Fibroblast of lung (primary cell): ENCODE results near the gene PSME4. TPM values are rescaled to one million over a fixed set of nuclear protein-coding genes. Genes with fewer than 3 reads are reported as not detected.

Experiments
- DNase-seq, 2 donors: peaks; one replicate each; pipeline versions ENCODE4 v3.0.0 to v3.0.0-alpha.2; 2010; ENCODE audit warnings: low read depth in 2 of 2
- H2AFZ ChIP-seq: 2 replicates; pipeline ENCODE4 v1.5.1; 2012; ENCODE audit warnings: low read length, control low read depth, inconsistent platforms
- H3K27ac ChIP-seq: 2 replicates; pipeline ENCODE4 v1.5.1; 2011; ENCODE audit warnings: low read length, control low read depth; ENCODE audit not compliant: insufficient read depth
- H3K27me3 ChIP-seq: 2 replicates; pipeline ENCODE4 v1.5.1; 2011; ENCODE audit warnings: mild to moderate bottlenecking, low read length; ENCODE audit not compliant: control insufficient read depth, insufficient read depth
- H3K36me3 ChIP-seq: 2 replicates; pipeline ENCODE4 v1.5.1; 2011; ENCODE audit warnings: low read length; ENCODE audit not compliant: control insufficient read depth, insufficient read depth
- H3K4me1 ChIP-seq: 2 replicates; pipeline ENCODE4 v1.5.1; 2011; ENCODE audit warnings: low read length; ENCODE audit not compliant: control insufficient read depth, insufficient read depth; ENCODE audit errors: extremely low read depth
- H3K4me2 ChIP-seq: 2 replicates; pipeline ENCODE4 v1.5.1; 2011; ENCODE audit warnings: low read length, control low read depth; ENCODE audit not compliant: insufficient read depth; ENCODE audit errors: extremely low read depth
- H3K4me3 ChIP-seq, 4 experiments: fragments of 200-600 bp in 1 of 4; sonication (generic) in 1 of 4; replicated peaks in 1 of 4; 2 replicates each; pipeline ENCODE4 v1.5.1; 2011 to 2016; ENCODE audit warnings: low read length in 4 of 4, low read depth in 3 of 4, mild to moderate bottlenecking in 3 of 4, control low read depth in 2 of 4, inconsistent platforms in 1 of 4, mixed read lengths in 1 of 4; ENCODE audit not compliant: insufficient read depth in 1 of 4; ENCODE audit errors: control extremely low read depth in 1 of 4
- H3K79me2 ChIP-seq: 2 replicates; pipeline ENCODE4 v1.5.1; 2012; ENCODE audit warnings: mild to moderate bottlenecking, low read length, inconsistent platforms; ENCODE audit not compliant: control insufficient read depth, insufficient read depth
- H3K9ac ChIP-seq: 2 replicates; pipeline ENCODE4 v1.5.1; 2011; ENCODE audit warnings: mild to moderate bottlenecking, low read length, control low read depth; ENCODE audit not compliant: insufficient read depth
- H3K9me3 ChIP-seq: 2 replicates; pipeline ENCODE4 v1.5.1; 2012; ENCODE audit warnings: low read depth, low read length; ENCODE audit not compliant: control insufficient read depth, insufficient read depth
- H4K20me1 ChIP-seq: 2 replicates; pipeline ENCODE4 v1.5.1; 2011; ENCODE audit warnings: low read length; ENCODE audit not compliant: control insufficient read depth, insufficient read depth; ENCODE audit errors: extremely low read depth
- CTCF ChIP-seq, 2 donors: IDR thresholded peaks in 1 of 2; conservative IDR thresholded peaks in 1 of 2; 1 replicate in 1 of 2; 2 replicates in 1 of 2; pipeline ENCODE4 v1.5.1; 2011 to 2012; ENCODE audit warnings: low read length in 2 of 2, control low read depth in 1 of 2, inconsistent platforms in 1 of 2, low read depth in 1 of 2, mild to moderate bottlenecking in 1 of 2
- EZH2 ChIP-seq: IDR thresholded peaks from 2 replicates; pipeline ENCODE4 v1.5.1; 2012; ENCODE audit warnings: low read length, control low read depth, mild to moderate bottlenecking; ENCODE audit errors: missing control alignments
- polyA plus RNA-seq, 2 donors: library from polyadenylated mRNA; depleted of rRNA in 1 of 2; stranded (reverse) in 1 of 2; unstranded in 1 of 2; fragments of >200 nt; gene quantifications; 2 replicates each; pipeline ENCODE4 v1.2.1, GENCODE V29; 2011 to 2012; ENCODE audit warnings: missing spikeins in 1 of 2
- total RNA-seq: library from RNA; depleted of rRNA; stranded (reverse); fragments of >200 nt; gene quantifications from 2 replicates; pipeline ENCODE4 v1.2.1, GENCODE V29; 2014

PSME4 gene
- total and polyA plus RNA-seq, 2 donors (not counting 1 experiment from before 2014, with no cell fraction given): 26.8 to 34.6 TPM

- Histone ChIP-seq H3K4me1 (peaks cover 4% of the 10 kb centered on the region), H3K9me3 (no peaks in the 10 kb centered on the region), H3K9ac (no peak overlapping the region), H2AFZ (no peak overlapping the region), H3K4me3 (no peak overlapping the region), H4K20me1 (no peaks in the 10 kb centered on the region), H3K36me3 (no peaks in the 10 kb centered on the region), H3K27ac (no peak overlapping the region), H3K79me2 (no peaks in the 10 kb centered on the region), H3K27me3 (no peaks in the 10 kb centered on the region), H3K4me2 (no peak overlapping the region)
- DNase-seq: no peak
- TF ChIP-seq EZH2: no peak
- no peak for TF ChIP-seq CTCF (conservative IDR thresholded peaks at IDR 0.05 in 1 of 2, IDR thresholded peaks at IDR 0.05 in 1 of 2; ENCODE audit: low read depth in 1 of 2, low read length in 2 of 2)
These were observed 41.8 kb upstream of the PSME4 start for GRCh38 chr2:54012538-54013141.

- Histone ChIP-seq H4K20me1 (no peaks in the 10 kb centered on the region), H3K27me3 (no peaks in the 10 kb centered on the region), H3K27ac (no peak overlapping the region), H3K36me3 (no peaks in the 10 kb centered on the region), H3K79me2 (no peaks in the 10 kb centered on the region), H3K4me2 (no peak overlapping the region), H3K4me1 (no peaks in the 10 kb centered on the region), H3K4me3 (no peak overlapping the region), H2AFZ (no peak overlapping the region), H3K9me3 (no peaks in the 10 kb centered on the region), H3K9ac (no peak overlapping the region)
- no peak for DNase-seq
- no peak for TF ChIP-seq CTCF (conservative IDR thresholded peaks at IDR 0.05 in 1 of 2, IDR thresholded peaks at IDR 0.05 in 1 of 2; ENCODE audit: low read depth in 1 of 2, low read length in 2 of 2)
- no peak for TF ChIP-seq EZH2
These were observed 38.8 kb upstream of the PSME4 start for GRCh38 chr2:54009549-54009948.

- DNase-seq: no peak
- no peaks in the 10 kb centered on the region for H3K4me1 ChIP-seq
- H3K4me3 ChIP-seq: no peak overlapping the region
- TF ChIP-seq EZH2: no peak
- no peak for TF ChIP-seq CTCF (conservative IDR thresholded peaks at IDR 0.05 in 1 of 2, IDR thresholded peaks at IDR 0.05 in 1 of 2; ENCODE audit: low read depth in 1 of 2, low read length in 2 of 2)
- H3K79me2 ChIP-seq: no peaks in the 10 kb centered on the region
- H3K9ac ChIP-seq: no peak overlapping the region
- H3K27ac ChIP-seq: no peak overlapping the region
- no peaks in the 10 kb centered on the region for H3K9me3 ChIP-seq
- H3K4me2 ChIP-seq: no peak overlapping the region
- H3K27me3 ChIP-seq: no peaks in the 10 kb centered on the region
- H3K36me3 ChIP-seq: no peaks in the 10 kb centered on the region
- no peaks in the 10 kb centered on the region for H4K20me1 ChIP-seq
- H2AFZ ChIP-seq: no peak overlapping the region
These were observed 37.6 kb upstream of the PSME4 start for GRCh38 chr2:54008439-54008838.
